GM19328 (cell line): ENCODE data around the gene KLHL14.

Experiments used
- ATAC-seq: cut with Tn5 transposase; IDR thresholded peaks from one replicate; pipeline ENCODE4 v1.9.1; 2021; ENCODE audit warnings: mild to moderate bottlenecking, moderate library complexity; ENCODE audit not compliant: unreplicated experiment

The KLHL14 gene

DNA sequence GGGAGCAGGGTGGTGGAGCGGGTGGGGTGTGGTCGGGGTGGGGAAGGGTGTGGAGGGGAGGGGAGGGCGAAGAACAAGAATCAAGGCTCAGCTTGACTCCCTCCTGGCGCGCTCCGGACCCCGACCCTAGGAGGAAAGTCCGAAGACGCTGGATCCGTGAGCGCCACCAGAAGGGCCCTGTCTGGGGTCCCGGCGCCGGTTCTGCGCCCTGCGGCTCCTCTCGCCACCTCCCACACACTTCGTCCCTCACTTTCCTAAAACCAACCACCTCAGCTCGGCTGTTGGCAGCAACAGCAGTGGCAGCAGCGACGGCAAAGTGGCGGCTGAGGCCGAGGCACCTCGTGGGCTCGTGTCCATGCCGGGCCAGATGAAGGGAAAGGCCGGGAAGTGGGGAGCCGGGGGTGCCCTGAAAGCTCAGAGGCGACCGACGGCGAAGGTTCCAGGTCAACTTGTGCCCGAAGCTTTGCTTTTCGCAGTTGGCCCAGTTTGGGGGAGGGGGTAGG lies 2.1 kb downstream of the KLHL14 start:
- ATAC-seq, result no peak

DNA sequence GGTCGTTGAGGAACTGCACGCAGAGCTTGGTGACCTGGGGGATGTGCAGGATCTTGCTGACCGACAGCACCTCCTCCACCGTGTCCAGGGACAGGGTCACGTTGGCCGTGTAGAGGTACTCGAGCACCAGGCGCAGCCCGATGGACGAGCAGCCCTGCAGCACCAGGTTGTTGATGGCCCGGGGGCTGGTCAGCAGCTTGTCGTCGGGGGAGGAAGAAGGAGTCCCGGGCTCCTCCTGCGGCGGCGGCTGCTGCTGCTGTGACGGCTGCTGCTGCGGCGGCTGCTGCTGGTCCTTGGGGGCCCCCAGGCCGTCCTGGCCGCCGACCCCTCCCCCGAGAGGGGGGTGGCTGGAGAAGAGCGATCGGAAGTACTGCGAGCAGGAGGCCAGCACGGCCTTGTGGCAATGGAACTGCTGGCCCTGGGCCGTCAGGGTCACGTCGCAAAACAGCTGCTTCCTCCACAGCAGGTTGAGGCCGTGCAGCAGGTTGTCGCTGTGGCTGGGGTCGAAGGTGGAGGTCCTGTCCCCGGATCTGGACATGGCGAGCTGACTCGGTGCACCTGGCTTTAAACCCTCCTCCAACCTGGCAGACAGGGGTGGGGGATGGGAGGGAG lies 2.7 kb downstream of the KLHL14 start:
- ATAC-seq, result no peak

DNA sequence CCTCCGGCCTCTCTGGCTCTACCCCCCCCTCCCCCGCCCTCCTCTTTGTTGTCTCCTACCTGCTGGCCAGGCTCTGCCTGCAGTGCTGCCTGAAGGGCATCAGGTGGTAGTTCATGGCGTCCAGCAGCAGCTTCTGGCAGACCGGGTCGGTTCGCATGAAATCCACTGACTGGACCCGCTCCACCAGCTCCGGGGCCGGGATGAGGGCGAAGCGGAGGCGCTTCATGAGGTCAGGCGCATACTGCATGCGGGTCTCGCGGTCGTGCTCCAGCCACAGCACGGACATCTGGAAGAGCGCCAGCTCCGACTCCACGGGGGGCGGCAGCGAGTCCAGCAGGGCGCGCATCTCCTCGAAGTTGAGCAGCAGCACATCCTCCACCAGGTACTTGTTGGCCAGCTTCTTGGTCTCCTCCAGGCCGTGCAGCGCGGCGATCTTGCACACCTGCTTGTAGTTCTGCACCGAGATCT lies 3.2 kb downstream of the KLHL14 start:
- no peak for ATAC-seq

DNA sequence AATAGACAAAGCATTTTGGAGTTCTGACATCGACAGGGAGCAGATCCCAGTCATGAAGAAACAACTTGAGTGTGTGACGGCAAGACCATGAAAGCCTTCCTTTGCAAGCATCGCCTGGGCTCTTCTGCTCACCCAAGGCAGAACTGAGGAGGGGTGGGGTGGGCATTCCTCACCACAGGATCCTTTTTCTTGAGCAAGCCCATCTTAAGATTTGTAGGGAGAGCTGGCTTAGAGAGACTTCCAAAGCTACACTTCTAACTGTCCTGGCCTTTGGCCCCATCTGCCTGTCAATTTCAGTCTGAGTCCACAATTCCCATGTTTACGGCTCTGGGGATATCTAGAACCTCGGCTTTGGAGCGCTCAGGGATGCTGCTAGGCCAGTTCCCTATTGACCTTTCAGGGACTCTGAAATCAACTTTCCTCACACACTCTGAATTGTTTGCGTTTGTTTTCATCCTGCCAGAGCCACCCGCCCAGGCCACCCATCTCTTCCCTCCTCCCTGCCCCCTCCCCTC lies 3.7 kb downstream of the KLHL14 start:
- no peak for ATAC-seq

GRCh38 chr18:32767400-32767799 lies 5.4 kb downstream of the KLHL14 start:
- no peak for ATAC-seq

DNA sequence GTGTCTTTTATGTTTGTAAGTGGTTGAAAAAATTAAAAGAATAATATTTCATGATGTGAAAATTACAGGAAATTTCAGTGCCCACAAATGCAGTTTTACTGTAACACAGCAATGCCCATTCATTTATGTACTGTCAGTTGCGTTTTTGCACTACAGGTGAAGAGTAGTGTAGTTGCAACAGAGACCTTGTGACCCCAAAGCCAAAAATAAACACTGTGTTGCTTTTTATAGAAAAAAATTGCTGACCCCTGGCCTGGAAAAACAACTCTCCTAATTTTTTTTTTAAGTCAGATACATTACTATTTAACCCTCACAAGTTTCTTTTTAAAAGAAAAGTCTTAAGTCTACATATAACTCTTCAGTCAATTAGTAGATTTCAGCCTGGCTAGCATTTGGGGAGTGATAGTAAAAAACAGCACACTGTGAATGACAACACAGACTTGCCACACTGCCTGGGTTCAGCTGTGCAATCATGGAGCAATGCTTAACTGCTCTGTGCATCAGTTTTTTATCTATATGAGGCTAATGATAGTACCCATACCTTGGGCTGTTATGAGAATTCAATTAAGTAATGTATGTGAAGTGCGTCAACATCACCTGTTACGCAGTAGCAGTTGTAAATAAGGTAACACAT lies 8.1 kb downstream of the KLHL14 start:
- ATAC-seq, result no peak

GRCh38 chr18:32763293-32763692 lies 9.5 kb downstream of the KLHL14 start:
- no peak for ATAC-seq

DNA sequence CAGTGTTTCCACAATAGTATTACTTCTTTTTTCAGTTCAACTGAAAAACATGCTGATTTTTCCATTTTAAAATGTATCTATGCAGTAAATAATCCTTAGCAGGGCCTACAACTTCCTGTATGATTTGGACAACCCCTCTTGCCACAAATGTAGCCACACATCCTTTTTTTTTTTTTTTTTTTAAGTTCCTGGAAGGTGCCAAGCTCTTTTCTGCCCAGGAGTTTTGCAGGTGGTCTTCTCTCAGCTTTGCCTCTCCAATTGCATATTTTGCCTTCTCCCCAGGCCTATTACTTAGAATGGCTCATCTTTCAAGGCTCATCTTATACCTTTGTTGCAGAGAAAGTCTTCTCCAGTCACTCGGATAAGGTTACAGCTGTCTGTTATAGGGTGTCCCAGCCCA lies 11.6 kb downstream of the KLHL14 start:
- no peak for ATAC-seq

GRCh38 chr18:32760391-32760790 lies 12.4 kb downstream of the KLHL14 start:
- ATAC-seq, result peak; percentile 97

GRCh38 chr18:32759611-32760167 lies 13.1 kb downstream of the KLHL14 start:
- no peak for ATAC-seq

DNA sequence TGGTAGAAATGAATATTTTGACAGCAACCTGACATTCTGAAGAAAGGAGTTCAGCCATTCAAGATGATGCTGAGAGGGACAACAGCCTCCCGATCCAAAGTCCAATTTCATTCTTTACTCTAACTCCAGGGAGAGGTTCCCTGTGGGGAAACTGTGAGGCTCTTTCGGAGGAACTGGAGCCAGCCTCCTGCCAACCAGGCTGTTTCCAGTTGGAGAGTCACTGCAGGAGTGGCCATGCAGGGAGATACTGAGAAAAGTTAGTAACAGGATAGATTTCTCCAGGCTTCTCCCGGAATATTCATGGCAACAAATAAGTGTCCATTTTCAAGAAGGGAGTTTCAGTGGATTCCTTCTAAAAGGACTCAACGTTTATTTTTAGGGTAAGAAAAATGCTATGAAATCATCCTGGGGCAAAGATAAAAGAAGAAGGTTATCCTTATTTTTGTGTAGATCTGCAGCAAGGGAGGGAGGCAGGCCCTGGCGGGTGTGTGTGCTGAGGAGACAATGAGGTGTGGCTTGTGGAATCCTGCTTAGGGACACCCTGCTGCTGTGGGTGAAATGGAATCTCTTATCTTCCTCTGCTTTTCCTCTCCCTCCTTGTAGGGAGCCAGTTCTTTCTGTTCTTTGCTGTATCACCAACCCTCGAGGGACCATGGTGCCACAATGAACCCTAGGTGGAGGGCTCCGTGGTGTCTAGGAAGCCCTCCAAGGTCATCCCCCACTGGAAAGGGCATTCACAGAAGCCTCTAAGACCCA lies 18.1 kb downstream of the KLHL14 start:
- ATAC-seq, result no peak

DNA sequence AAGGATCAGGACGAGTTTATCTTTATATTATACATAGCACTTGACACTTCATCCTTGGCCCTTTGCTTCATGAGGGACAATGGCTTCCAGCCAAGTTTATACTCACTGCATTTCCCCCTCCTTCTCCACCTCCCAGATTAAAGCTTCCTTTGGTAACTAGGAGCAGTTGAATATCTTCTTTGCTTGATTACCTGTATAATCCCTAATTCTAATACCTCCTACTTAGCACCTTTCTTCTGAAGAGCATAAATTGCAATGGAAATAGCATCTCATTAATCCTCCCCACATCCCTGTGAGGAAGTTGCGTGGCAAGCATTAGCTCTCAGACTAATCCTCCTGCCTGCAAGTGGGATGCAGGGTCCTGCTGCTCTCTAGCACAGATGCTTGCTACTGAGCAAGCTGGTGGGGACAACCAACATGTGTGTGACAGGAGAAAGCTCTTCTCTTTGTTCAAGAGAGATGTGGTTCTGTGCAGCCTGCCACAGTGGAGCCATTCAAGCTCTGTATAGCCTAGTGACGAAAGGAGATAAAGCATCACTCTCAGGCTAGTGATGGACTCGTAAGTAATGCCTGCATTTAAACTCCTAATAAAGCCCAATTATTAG lies 19.1 kb downstream of the KLHL14 start:
- ATAC-seq, result no peak

GRCh38 chr18:32750328-32750727 lies 22.5 kb downstream of the KLHL14 start:
- ATAC-seq, result no peak

GRCh38 chr18:32749809-32750208 lies 23.0 kb downstream of the KLHL14 start:
- ATAC-seq, result no peak

GRCh38 chr18:32742579-32742978 lies 30.2 kb downstream of the KLHL14 start:
- ATAC-seq, result no peak

DNA sequence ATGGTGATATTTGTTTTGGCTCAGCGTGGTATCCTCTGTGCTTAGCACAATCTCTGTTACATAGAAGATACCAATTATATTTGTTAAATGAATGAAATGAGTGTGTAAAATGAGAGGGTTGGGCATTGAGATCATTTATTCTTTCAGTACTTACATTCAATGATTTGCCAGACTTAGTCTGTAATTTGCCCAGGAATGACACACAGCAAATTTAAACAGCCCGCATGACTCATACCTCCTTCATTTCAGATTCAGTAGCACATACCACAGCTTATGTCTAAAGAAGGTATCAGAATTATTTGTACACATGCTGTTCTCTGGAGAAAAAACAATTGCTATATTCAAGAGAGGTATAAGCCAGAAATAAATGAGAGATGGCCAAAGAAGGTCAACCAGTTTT lies 37.0 kb downstream of the KLHL14 start:
- no peak for ATAC-seq

- no peak for ATAC-seq
Measured at GRCh38 chr18:32734442-32734841, 38.4 kb downstream of the KLHL14 start.

- no peak for ATAC-seq
Measured at GRCh38 chr18:32732165-32732564, 40.7 kb downstream of the KLHL14 start.

- peak; percentile 94 for ATAC-seq
Measured at GRCh38 chr18:32730620-32731091, 42.2 kb downstream of the KLHL14 start.

GRCh38 chr18:32730068-32730467 lies 42.8 kb downstream of the KLHL14 start:
- no peak for ATAC-seq
